GM21576 (cell line): ENCODE measurements around the gene RALY.

ENCODE experiments used
- ATAC-seq: cut with Tn5 transposase; IDR thresholded peaks from one replicate; pipeline ENCODE4 v1.9.1; 2021; ENCODE audit warnings: mild to moderate bottlenecking, moderate library complexity; ENCODE audit not compliant: unreplicated experiment

Gene RALY

GRCh38 chr20:33993576-33994221 is at the start of gene RALY:
Gene RALY (plus strand): TSS chr20:33993911. CDS start chr20:34072075, 78,164 bp downstream.
- ATAC-seq = peak; percentile 48

- ATAC-seq = no peak
Observed at GRCh38 chr20:33944914-33945313, 48.8 kb upstream of the RALY start.

GRCh38 chr20:33945391-33946081 is 48.2 kb upstream of the RALY start:
- ATAC-seq = no peak

- ATAC-seq = no peak
Observed at GRCh38 chr20:33947709-33948295, 45.9 kb upstream of the RALY start.

GRCh38 chr20:33948480-33948879 is 45.2 kb upstream of the RALY start:
- no peak for ATAC-seq

GRCh38 chr20:33951171-33951570 is 42.5 kb upstream of the RALY start:
- no peak for ATAC-seq

- no peak for ATAC-seq
Observed at GRCh38 chr20:33954504-33954903, 39.2 kb upstream of the RALY start.

GRCh38 chr20:33963751-33964150 is 30.0 kb upstream of the RALY start:
- ATAC-seq = no peak

GRCh38 chr20:33964441-33964840 is 29.3 kb upstream of the RALY start:
- ATAC-seq = no peak

GRCh38 chr20:33967126-33967525 is 26.6 kb upstream of the RALY start:
- no peak for ATAC-seq

- ATAC-seq = no peak
Observed at GRCh38 chr20:33969563-33969962, 24.1 kb upstream of the RALY start.

- ATAC-seq = no peak
Observed at GRCh38 chr20:33970229-33970628, 23.5 kb upstream of the RALY start.

GRCh38 chr20:33971147-33971975 is 22.4 kb upstream of the RALY start:
- no peak for ATAC-seq

- no peak for ATAC-seq
Observed at GRCh38 chr20:33976959-33977358, 16.8 kb upstream of the RALY start.

- ATAC-seq = no peak
Observed at GRCh38 chr20:33977535-33977934, 16.2 kb upstream of the RALY start.

GRCh38 chr20:33979094-33979493 is 14.6 kb upstream of the RALY start:
- no peak for ATAC-seq

- no peak for ATAC-seq
Observed at GRCh38 chr20:33981347-33981746, 12.4 kb upstream of the RALY start.

GRCh38 chr20:33981964-33982363 is 11.7 kb upstream of the RALY start:
- ATAC-seq = no peak

- no peak for ATAC-seq
Observed at GRCh38 chr20:33983371-33983770, 10.3 kb upstream of the RALY start.

GRCh38 chr20:33984182-33984719 is 9.5 kb upstream of the RALY start:
- no peak for ATAC-seq

- no peak for ATAC-seq
Observed at GRCh38 chr20:33985280-33985679, 8.4 kb upstream of the RALY start.
